Chondrocyte (in vitro differentiated cells): ENCODE results near the gene ALOXE3. TPM values are rescaled to one million over a fixed set of nuclear protein-coding genes. Genes with fewer than 3 reads are reported as not detected.

Experiments used
- DNase-seq: peaks from one replicate; pipeline ENCODE4 v3.0.0; 2021; ENCODE audit warnings: mixed read lengths, low spot score
- H3K27ac Mint-ChIP-seq: one replicate; pipeline ENCODE4 v1.8.0; 2021; ENCODE audit warnings: mild to moderate bottlenecking, moderate library complexity, mixed read lengths; ENCODE audit not compliant: unreplicated experiment
- H3K27me3 Mint-ChIP-seq: 2 replicates; pipeline ENCODE4 v1.8.0; 2021; ENCODE audit warnings: low read depth, mixed read lengths
- H3K36me3 Mint-ChIP-seq: 2 replicates; pipeline ENCODE4 v1.8.0; 2021; ENCODE audit warnings: low read depth, mixed read lengths
- H3K4me1 Mint-ChIP-seq: 2 replicates; pipeline ENCODE4 v1.8.0; 2021; ENCODE audit warnings: low read depth, mild to moderate bottlenecking, mixed read lengths
- H3K4me3 Mint-ChIP-seq: one replicate; pipeline ENCODE4 v1.8.0; 2021; ENCODE audit warnings: mild to moderate bottlenecking, moderate library complexity, mixed read lengths; ENCODE audit not compliant: unreplicated experiment
- H3K9me3 Mint-ChIP-seq: 2 replicates; pipeline ENCODE4 v1.8.0; 2021; ENCODE audit warnings: low read depth, mixed read lengths
- CTCF ChIP-seq: fragments of 200-600 bp; sonication (generic); IDR thresholded peaks from 2 replicates; pipeline ENCODE4 v1.5.0; 2021; ENCODE audit warnings: antibody characterized with exemption, mild to moderate bottlenecking, moderate library complexity
- long read RNA-seq: library from polyadenylated mRNA; stranded (forward); transcript quantifications from one replicate; pipeline ENCODE4 v2.0.0, GENCODE V29; 2021
- total RNA-seq: library from RNA; stranded (reverse); gene quantifications from 3 replicates; pipeline ENCODE4 v1.2.1, GENCODE V29; 2021

Gene ALOXE3
- total RNA-seq: 0.12 to 0.13 TPM (median 0.12 TPM) in 3 replicates
- long read RNA-seq: 0 reads

GRCh38 chr17:8117980-8118768 lies at the start of gene ALOXE3:
Gene ALOXE3 (minus strand): TSS chr17:8118514. CDS start chr17:8117990, 524 bp downstream.
- H3K27me3 Mint-ChIP-seq: peaks cover 21% of the 10 kb centered on the region
- peak within 1 kb of the TSS; percentile 84 for H3K4me3 Mint-ChIP-seq
- DNase-seq: no peak
- peak within 1 kb of the TSS; percentile 93 for H3K27ac Mint-ChIP-seq
- peaks cover 34% of the 10 kb centered on the region for H3K4me1 Mint-ChIP-seq
- H3K36me3 Mint-ChIP-seq: no peaks in the 10 kb centered on the region
- H3K9me3 Mint-ChIP-seq: no peaks in the 10 kb centered on the region
- TF ChIP-seq CTCF: no peak

- Mint-ChIP-seq H3K4me3 (no peak overlapping the region), H3K36me3 (no peaks in the 10 kb centered on the region), H3K27me3 (no peaks in the 10 kb centered on the region), H3K9me3 (no peaks in the 10 kb centered on the region), H3K27ac (no peak overlapping the region), H3K4me1 (peaks cover 25% of the 10 kb centered on the region)
- no peak for TF ChIP-seq CTCF
- no peak for DNase-seq
These were observed 49.2 kb upstream of the ALOXE3 start for GRCh38 chr17:8167526-8167925.

- no peak overlapping the region for H3K4me3 Mint-ChIP-seq
- no peak for TF ChIP-seq CTCF
- no peaks in the 10 kb centered on the region for H3K9me3 Mint-ChIP-seq
- no peak for DNase-seq
- H3K27me3 Mint-ChIP-seq: no peaks in the 10 kb centered on the region
- peaks cover 25% of the 10 kb centered on the region for H3K4me1 Mint-ChIP-seq
- H3K27ac Mint-ChIP-seq: no peak overlapping the region
- no peaks in the 10 kb centered on the region for H3K36me3 Mint-ChIP-seq
These were observed 48.4 kb upstream of the ALOXE3 start for GRCh38 chr17:8166731-8167130.

- Mint-ChIP-seq H3K27ac (peak overlapping the region; percentile 99), H3K27me3 (no peaks in the 10 kb centered on the region), H3K9me3 (no peaks in the 10 kb centered on the region), H3K4me3 (no peak overlapping the region), H3K36me3 (peaks cover 2% of the 10 kb centered on the region), H3K4me1 (peaks cover 40% of the 10 kb centered on the region)
- no peak for DNase-seq
- no peak for TF ChIP-seq CTCF
These were observed 46.5 kb upstream of the ALOXE3 start for GRCh38 chr17:8164815-8165131.

GRCh38 chr17:8163978-8164814 lies 45.9 kb upstream of the ALOXE3 start:
- Mint-ChIP-seq H3K4me1 (peaks cover 40% of the 10 kb centered on the region), H3K36me3 (peaks cover 2% of the 10 kb centered on the region), H3K27me3 (no peaks in the 10 kb centered on the region), H3K9me3 (no peaks in the 10 kb centered on the region), H3K27ac (peak overlapping the region; percentile 99), H3K4me3 (peak overlapping the region; percentile 84)
- no peak for TF ChIP-seq CTCF
- no peak for DNase-seq
